IPS DF 4.7 (cell line): Measurements from ENCODE around the gene PTPN4.
"Not testable (repeated sequence)": the region's sequence is repeated elsewhere in the genome, so short reads cannot be mapped to it uniquely, and the experiment has no call there.

Experiments used
- DNase-seq: peaks from one replicate; pipeline ENCODE4 v3.0.0-alpha.2; 2013; ENCODE audit warnings: low spot score; ENCODE audit errors: extremely low read depth

PTPN4 gene

DNA sequence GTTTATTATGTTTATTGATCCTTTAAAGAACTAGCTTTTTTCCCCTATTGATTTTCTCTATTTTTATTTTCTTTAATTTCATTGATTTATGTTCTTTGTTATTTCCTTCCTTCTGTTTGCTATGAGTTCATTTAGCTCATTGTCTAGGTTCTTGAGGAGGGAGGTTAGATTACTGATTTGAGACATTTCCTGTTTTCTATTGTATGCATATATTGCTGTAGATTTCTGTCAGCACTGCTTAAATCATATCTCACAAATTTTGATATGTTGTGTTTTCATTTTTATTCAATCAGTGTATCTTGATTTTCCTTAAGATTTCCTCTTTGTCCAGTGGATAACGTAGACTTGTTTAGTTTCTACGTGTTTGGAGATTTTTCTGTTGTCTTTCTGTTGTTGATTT lies 43.4 kb downstream of the PTPN4 start:
- no peak for DNase-seq

DNA sequence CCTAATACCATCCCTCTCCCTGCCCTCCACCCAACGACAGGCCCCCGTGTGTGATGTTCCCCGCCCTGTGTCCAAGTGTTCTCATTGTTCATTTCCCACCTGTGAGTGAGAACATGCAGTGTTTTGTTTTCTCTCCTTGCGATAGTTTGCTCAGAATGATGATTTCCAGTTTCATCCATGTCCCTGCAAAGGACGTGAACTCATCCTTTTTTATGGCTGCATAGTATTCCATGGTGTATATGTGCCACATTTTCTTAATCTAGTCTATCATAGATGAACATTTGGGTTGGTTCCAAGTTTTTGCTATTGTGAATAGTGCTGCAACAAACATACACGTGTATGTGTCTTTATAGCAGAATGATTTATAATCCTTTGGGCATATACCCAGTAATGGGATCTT lies 44.7 kb downstream of the PTPN4 start:
- not testable (repeated sequence) for DNase-seq

DNA sequence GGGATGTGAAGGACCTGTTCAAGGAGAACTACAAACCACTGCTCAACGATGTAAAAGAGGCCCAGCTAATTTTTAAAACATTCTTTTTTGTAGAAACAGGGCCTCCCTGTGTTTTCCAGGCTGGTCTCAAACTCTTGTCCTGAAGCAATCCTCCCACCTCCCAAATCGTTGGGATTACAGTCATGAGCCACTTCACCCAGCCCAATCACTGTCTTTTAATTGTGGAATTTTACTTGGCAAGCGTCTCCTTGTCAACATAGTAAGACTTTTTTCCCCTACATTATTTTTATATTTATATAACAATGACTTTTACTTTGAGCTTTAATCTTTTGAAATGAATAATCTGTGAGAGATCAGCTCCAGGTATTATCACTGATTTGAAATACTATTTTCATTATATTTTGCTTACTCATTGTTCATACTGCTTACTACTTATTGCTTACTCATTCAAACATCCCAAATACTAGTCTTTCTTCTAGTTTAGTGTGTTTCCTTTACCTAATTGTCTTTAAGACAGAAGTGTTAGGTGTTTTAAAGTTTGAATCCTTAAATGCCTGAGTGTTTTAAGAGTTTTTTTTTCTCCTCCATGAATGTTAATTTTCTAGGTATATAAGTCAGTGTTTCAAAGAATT lies 48.9 kb downstream of the PTPN4 start:
- no peak for DNase-seq

DNA sequence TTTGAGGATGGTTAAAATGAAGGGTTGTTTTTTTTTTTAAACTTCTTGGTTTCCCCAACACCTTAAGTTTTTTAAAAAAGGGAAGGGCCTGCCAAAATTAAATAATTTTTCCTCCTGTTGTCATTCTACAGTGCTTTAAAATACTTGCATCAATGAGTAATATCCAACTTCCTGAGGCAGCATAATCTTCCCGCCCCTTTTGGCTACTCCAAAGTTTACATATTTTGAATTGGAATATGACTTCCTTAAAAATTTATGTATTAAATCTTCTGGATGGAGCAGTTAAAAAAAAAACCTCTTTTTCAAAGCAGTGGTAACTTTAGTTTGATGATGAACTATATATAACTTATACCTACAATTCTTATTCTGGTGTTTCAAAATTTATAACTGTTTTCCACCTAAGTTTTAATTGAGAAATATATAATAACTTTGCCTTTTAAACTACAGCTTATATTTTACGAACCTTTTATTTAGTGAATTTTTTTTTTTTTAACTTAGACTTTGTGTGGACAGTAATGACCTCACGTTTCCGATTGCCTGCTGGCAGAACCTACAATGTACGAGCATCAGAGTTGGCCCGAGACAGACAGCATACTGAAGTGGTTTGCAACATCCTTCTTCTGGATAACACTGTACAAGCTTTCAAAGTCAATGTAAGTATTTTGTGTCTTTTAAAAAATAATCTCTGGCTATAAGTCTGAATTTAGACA lies 49.8 kb downstream of the PTPN4 start:
- no peak for DNase-seq

DNA sequence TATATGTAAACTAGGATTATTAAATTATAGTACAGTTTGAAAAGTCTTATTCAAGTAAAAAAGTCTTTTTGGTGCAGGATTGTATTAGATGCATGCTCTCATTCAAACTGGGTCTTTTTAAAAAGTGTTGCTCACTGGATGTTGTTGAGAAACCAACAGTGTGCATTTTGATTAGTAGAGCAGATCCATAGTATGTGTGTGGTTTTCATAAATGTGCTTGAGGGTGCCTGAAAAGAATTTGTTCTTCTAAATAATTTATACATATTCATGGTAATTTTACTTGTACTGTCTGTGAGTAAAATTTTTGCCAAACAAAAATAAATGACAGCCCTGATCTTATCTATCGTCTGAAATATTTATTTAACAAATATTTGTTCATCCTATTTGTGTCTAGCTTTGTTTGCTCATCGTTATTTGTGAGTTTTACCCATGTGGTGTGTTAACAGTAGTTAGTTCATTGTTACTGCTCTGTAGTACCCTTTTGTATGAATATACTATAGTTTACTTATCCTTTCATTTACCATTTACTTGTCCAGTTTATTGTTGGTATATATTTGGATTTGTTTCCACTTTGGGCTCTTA lies 50.4 kb downstream of the PTPN4 start:
- DNase-seq = no peak

DNA sequence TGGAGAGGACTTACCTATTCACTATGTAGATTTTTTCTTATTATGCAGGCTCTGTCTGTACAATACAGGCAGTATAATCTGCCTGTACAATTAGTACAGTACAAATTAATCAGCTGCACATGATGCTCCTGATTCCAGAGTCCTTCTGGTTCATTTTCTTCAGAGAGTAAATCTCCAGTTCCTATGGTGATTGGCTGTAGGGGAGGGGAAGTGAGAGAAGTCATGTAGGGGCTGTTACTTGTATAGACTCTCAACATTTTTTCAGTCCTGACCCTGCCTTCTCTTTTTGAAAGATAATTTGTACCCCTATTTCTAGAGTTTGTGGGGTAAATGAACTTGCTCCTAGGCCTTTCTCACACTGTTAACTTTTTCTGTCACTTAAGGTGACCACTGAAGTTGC lies 54.5 kb downstream of the PTPN4 start:
- no peak for DNase-seq

DNA sequence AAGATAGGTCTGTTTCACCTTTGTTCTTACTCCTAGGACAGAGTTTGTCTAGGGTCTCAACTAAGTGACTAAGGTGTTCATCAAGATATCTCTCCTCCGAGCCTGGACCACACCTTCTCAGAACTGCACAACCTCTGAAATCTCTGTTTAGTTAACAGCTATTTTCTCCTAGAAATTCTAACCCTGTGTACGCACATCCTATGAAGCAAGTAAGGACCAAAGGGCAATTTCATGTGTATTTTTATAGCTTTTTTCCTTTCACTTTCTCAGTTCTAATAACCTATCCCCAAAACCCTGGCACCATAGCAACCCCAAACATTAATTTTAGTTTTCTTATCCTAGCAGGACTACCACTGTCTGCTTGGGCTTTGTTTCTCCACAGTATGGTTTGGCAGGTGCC lies 59.1 kb downstream of the PTPN4 start:
- no peak for DNase-seq

DNA sequence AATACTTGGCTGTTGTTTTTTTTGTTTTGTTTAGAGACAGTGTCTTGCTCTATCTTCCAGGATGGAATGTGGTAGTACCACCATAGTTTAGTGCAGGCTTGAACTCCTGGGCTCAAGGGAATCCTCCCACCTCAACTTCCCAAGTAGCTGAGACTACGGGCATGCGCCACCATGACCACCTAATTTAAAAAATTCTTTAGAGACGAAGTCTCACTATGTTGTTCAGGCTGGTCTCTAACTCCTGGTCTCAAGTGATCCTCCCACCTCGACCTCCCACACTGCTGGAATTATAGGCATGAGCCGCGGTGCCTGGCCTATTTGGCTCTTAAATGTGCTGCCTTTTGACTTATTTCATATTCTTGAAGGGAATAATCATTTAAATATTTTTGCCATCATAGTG lies 60.1 kb downstream of the PTPN4 start:
- no peak for DNase-seq

DNA sequence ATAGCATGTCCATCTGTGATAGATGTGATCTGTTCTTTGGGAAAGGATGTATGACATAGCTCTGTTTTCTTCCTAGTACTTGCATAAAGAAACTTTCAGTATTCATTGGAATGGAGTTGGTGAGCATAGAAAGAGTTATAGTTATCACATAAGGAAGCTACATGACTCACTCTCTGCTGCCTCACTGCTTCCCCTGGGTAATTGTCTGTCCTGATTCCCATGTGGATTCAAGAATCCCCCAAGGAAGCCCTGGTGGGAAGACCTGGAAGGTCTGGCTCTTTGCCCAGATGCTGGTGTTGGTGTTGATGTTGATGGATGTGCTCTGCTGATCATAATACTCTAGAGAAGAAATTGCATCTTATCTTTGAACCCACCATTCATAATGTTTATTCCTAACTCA lies 60.6 kb downstream of the PTPN4 start:
- DNase-seq = no peak

DNA sequence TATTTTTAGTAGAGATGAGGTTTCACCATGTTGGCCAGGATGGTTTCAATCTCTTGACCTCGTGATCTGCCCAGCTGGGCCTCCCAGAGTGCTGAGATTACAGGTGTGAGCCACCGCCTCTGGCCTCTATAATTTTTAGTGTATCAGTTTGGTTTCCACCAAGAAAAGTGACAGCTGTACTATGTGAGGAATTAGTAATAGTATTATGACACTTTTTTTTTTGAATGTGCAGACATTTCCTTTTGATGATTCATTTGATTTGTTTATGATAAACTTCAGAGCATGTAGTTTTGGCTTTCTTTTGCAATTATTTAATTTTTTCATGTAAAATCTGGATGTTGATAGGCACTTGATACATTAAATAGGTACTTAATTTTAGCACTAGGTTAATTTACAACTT lies 61.5 kb downstream of the PTPN4 start:
- DNase-seq = no peak

DNA sequence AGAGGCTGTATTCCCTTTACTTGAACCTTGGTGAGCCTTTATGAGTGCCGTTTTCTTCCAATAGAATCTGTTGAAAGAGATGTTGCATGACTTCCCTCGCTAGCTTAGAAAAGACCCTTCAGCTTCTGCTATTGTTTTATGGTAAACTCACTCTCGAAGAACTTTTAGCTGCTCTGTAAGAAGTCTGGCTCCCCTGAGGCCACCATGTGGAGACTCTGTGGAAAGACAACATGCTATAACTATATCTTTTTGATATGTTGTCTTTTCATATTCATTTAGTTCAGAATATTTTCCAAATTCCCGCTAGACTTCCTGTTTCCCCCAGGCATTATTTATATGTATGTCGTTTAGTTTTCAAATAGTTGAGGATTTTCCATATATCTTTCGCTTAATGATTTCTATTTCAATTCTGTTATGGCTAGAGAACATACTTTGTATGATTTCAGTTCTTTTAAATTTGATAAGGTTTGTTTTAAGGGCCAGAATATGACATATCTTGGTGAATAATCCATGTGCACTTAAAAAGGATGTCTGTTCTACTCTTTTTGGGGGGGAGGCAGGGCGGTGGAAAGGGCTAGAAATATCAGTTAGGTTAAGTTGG lies 64.1 kb downstream of the PTPN4 start:
- DNase-seq = no peak

DNA sequence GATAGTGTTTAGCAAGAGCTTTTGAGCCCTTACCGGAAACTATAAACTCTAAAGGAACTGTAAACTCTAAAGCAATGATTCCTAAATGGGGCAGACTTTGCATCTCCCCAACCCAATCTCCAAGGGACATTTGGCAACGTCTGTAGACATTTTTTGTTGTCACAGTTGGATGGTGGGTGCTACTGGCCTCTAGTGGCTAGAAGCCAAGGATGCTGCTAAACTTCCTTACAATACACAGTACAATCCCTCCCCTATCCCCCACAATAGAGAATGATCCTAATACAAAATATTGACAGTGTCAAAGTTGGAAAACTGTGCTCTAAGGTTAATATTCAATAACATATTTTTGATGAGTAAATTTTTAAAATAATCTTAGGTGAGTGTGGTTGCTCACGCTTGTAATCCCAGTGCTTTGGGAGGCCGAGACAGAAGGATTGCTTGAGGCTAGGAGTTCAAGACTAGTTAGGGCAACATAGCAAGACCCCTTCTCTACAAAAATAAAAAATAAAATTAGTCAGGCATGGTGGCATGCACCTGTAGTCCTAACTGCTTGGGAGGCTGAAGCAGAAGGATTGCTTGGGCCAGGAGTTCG lies 66.7 kb downstream of the PTPN4 start:
- DNase-seq = no peak

DNA sequence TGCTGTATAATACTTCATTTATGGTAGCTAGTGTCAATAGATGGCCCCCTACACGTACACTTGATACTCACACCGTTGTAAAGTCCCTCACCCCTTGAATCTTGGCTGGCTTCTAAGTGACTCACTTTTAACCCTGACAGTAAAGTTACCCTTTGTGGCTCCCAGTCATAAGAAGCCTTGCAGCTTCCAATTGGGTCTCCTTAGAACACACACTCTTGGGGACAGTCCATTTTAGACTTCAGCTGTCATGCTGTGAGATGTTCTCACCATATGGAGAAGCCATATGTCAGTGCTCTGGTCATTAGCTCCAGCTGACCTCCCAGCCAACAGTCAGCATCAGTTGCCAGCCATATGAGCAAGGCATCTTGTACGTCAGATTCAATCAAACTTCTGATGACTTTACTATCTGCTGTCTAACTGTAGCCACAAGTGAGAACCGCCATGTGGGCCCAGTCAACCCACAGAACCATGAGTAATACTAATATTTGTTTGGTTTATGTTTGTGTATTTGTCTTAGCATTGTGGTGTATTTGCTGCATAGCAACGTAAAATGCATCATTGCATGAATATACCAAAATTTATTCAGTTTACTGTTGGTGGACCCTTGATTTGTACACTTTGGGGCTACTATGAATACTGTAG lies 68.3 kb downstream of the PTPN4 start:
- DNase-seq = no peak

DNA sequence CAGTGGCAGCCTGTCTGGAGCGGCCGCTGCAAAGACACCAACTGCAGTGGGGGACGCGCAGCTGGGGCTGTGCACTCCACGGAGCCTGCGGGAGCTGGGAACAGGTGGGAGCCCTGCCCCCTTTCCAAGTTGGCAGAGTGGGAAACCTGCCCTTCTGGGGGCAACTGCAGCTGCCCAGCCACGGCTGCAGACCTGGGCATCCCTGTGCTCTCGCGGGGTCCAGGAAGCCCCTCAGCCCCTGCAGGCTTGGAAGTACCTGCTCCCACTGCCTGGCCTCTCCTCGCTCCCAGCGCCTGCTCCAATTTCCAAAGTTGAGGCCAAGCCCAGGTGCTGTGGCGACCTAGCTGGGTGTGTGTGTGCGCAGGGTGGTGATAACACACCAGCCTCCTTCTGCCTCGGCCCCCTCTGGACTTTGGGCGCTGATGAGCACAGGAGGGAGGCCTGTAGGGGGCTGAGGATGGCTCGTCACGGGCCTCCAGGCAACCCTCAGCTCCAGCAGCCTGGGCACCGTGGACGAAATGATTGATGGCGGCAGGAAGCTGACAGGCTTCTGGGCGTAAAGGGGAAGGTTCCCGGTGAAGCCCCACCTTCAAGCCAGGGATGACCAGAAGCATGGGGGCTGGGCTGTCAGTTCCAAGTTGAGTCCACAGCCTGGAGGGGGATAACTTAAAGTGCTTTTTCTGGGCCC lies 76.9 kb downstream of the PTPN4 start:
- DNase-seq = no peak

DNA sequence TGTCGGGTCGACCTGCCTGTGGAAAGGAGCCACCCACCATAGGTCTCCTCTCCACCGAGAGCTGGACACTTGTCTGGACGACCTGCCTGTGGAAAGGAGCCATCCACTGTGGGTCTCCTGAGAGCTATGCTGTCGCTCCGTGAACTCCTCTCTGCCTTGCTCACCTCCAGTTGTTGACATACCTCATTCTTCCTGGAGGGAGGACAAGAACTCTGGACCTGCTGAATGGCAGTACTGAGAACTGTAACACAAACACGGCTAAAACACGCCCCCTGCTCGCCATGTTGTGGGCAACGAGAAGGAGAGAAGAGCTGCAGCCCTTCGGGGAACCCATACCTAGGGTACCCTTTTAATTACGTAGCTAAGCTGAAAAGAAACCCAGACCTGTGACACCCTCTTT lies 77.6 kb downstream of the PTPN4 start:
- DNase-seq = no peak

DNA sequence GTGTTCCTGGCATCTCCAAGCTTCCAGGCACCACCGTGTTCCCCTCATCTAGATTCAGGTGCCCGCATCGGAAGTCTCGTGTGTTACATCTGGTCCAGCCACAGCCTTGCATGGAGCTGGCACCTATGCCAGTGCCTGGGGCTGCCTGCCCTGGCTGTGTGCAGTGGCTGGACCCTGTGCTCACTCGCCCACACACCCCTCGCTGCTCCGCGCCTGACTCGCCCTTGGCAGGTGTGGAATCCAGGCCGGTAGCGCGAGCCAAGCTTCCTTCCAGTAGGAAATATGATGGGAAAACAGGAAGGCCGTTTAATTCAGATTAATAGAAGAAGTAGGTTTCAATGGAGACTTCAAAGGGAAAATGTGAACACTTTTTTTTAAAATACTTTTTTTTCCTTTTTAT lies 78.0 kb downstream of the PTPN4 start:
- DNase-seq = no peak

DNA sequence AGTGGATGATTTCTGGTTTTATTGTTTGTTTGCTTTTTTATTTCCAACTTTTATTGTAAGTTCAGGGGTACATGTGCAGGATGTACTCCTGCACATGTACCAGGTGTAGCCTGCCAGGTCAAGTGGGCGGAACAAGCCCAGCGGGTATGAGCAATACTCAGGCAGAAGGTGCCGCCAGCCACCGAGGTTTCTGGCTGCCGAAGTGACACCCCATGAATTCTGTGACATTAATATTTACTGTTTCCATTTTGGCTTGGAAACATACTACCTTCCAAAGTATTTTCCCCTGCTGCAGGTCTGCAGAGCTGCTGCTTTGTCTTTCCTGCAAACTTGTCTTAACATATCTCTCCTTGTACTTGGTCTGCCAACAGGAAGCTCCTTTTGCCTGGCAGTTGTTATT lies 78.5 kb downstream of the PTPN4 start:
- DNase-seq = no peak

DNA sequence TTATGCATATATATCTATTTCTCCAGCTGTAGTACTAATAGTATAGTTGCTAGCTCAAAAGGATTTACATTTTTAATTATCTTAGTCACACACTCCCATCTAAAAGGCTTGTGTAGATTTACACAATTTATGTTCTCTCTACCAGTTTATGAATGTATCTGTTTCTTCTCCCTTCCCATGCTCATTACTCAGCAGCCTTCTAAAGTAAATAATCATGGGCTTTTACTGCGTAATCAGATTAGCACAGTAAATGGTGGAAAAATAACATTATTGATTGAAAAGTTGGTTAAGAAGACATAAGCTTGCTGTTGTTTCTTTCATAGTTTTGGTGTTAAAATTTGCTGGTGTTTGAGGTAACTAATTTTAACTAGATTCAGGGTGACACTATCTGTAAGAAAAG lies 81.8 kb downstream of the PTPN4 start:
- no peak for DNase-seq

DNA sequence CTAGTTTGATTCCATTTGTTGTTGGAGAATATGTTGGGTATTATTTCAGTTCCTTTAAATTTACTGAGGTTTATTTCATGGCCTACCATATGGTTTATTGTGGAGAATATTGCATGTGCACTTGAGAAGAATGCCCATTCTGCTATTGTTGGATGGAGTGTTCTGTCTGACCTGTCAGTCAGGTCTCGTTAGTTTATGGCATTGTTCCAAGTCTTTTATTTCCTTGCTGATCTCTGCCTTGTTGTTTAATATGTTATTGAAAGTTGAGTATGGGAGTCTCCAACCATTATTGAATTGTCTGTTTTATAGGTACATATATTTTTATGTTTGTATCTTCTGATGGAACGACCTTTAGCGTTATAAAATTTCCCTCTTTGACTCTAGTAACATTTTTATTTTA lies 86.3 kb downstream of the PTPN4 start:
- no peak for DNase-seq

DNA sequence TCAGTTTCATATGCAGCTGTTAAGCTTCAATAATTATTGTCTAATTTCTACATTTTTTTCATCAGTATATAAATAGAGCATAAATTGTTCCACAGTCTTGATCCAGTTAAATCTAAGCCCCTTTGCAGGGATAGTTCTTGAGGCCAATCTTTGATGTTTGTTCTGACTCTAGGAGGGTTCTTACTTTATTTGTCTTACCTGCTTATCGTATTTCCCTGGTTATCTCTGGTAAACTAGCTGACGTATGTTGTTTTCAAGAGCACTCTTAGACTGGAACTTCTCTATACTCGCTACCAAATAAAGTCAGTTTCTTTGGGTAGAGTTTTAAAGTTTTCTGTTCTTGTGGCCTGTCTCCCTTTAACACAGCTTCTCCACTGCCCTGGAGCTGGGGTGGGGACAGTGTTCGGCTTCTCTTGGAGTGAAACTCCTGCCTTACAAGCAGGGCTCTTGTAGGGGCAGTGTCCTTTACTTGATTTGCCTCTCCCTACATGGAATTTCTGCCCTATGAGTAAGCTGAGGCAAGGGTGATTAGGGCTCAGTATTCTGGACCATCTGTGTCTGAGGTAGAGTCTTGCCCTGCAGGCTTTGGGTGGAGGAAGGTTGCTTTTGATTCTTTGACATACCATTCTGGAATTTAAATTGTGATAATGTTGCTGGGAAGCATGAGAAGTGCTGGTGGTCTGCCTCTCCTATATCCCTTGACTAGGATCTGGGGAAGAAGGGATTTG lies 90.3 kb downstream of the PTPN4 start:
- DNase-seq = no peak

DNA sequence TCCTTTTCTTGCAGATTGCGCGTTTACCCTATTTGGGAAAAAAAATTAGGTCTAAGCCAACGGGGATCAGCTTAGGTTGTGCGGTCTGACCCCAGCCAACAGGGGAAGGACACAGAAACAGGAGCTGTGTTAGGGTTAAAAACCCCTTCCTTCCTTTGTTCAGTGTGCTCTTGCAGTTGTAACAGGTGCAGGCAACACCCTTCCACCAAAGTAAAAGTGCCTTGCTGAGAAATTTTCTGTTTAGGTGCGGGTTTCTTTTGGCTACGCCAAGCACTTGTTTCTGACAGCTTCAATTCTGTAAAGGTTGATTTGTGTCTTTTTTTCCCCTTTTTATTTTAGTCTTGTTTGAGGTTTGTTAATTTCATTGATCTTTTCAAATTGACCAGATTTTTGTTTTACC lies 92.5 kb downstream of the PTPN4 start:
- no peak for DNase-seq
